Measurements from ENCODE around the gene DUSP3. TPM values are rescaled to one million over a fixed set of nuclear protein-coding genes. Genes with fewer than 3 reads are reported as not detected.
A peak's percentile ranks its signal among the peaks of the same experiment; 100 is the strongest.

Gene DUSP3
- total and polyA plus RNA-seq, 7 donors = 32.3 to 140 (median 70.4) TPM

GRCh38 chr17:43816336-43817320 lies 37.9 kb upstream of the DUSP3 start:
- no peaks in the 10 kb centered on the region for H3K27me3 ChIP-seq
- intact Hi-C loops (cut with DNase I) = no loop called here
- no peak overlapping the region for H3K4me3 ChIP-seq
- DNase-seq = peak; percentile 46
- WGBS, 2 donors = 89 to 91% methylated on average over 24 of the region's 24 CpGs
- TF ChIP-seq CTCF (IDR thresholded peaks at IDR 0.05) (no peak), POLR2A (IDR thresholded peaks at IDR 0.05) (no peak), POLR2AphosphoS5 (IDR thresholded peaks at IDR 0.05) (no peak), EP300 (IDR thresholded peaks at IDR 0.05) (no peak)
- H3K4me1 ChIP-seq = no peaks in the 10 kb centered on the region
- no peaks in the 10 kb centered on the region for H3K9me3 ChIP-seq
- no peak overlapping the region for H3K27ac ChIP-seq
- H3K36me3 ChIP-seq = peaks cover 0 to 35% (median 5%) of the 10 kb centered on the region in 4 donors

- Histone ChIP-seq H3K4me3 (no peak overlapping the region), H3K36me3 (peaks cover 0 to 37% (median 5%) of the 10 kb centered on the region in 4 donors), H3K27me3 (no peaks in the 10 kb centered on the region), H3K27ac (no peak overlapping the region), H3K9me3 (no peaks in the 10 kb centered on the region), H3K4me1 (no peaks in the 10 kb centered on the region)
- DNase-seq = no peak
- no peak for TF ChIP-seq EP300 (IDR thresholded peaks at IDR 0.05)
- TF ChIP-seq POLR2AphosphoS5 (IDR thresholded peaks at IDR 0.05) = no peak
- TF ChIP-seq CTCF (IDR thresholded peaks at IDR 0.05) = no peak
- no peak for TF ChIP-seq POLR2A (IDR thresholded peaks at IDR 0.05)
- intact Hi-C loops (cut with DNase I) = no loop called here
- 43 to 46% methylated on average over 1 of the region's 1 CpG for WGBS, 2 donors
Measured at GRCh38 chr17:43814714-43815113, 35.9 kb upstream of the DUSP3 start.

- intact Hi-C loops (cut with DNase I) = no loop called here
- peak; percentile 42 for DNase-seq
- Histone ChIP-seq H3K9me3 (no peaks in the 10 kb centered on the region), H3K4me3 (no peak overlapping the region), H3K27ac (no peak overlapping the region), H3K27me3 (no peaks in the 10 kb centered on the region), H3K4me1 (no peaks in the 10 kb centered on the region), H3K36me3 (peaks cover 0 to 41% (median 5%) of the 10 kb centered on the region in 4 donors)
- TF ChIP-seq POLR2AphosphoS5 (IDR thresholded peaks at IDR 0.05) (no peak), POLR2A (IDR thresholded peaks at IDR 0.05) (no peak), CTCF (IDR thresholded peaks at IDR 0.05) (no peak), EP300 (IDR thresholded peaks at IDR 0.05) (no peak)
- WGBS, 2 donors = 84 to 88% methylated on average over 12 of the region's 12 CpGs
Measured at GRCh38 chr17:43814026-43814425, 35.2 kb upstream of the DUSP3 start.

- Histone ChIP-seq H3K9me3 (no peaks in the 10 kb centered on the region), H3K4me3 (no peak overlapping the region), H3K27ac (no peak overlapping the region), H3K4me1 (no peaks in the 10 kb centered on the region), H3K36me3 (peaks cover 0 to 42% (median 7%) of the 10 kb centered on the region in 4 donors), H3K27me3 (no peaks in the 10 kb centered on the region)
- TF ChIP-seq EP300 (IDR thresholded peaks at IDR 0.05) (no peak), POLR2AphosphoS5 (IDR thresholded peaks at IDR 0.05) (no peak), CTCF (IDR thresholded peaks at IDR 0.05) (no peak), POLR2A (IDR thresholded peaks at IDR 0.05) (no peak)
- DNase-seq = peak; percentile 14
- intact Hi-C loops (cut with DNase I) = no loop called here
- WGBS, 2 donors = 88 to 92% methylated on average over 3 of the region's 3 CpGs
Measured at GRCh38 chr17:43813386-43813785, 34.6 kb upstream of the DUSP3 start.

Measured in sigmoid colon (tissue), 7 donors.